GM21423 (cell line): ENCODE measurements around the gene TLE3.
"Not testable (repeated sequence)": the region's sequence is repeated elsewhere in the genome, so short reads cannot be mapped to it uniquely, and the experiment has no call there.

ENCODE experiments used
- ATAC-seq: cut with Tn5 transposase; IDR thresholded peaks from one replicate; pipeline ENCODE4 v1.9.1; 2021; ENCODE audit warnings: mild to moderate bottlenecking, moderate library complexity; ENCODE audit not compliant: unreplicated experiment

The TLE3 gene

GRCh38 chr15:70127288-70127746 lies 29.6 kb upstream of the TLE3 start:
- no peak for ATAC-seq

DNA sequence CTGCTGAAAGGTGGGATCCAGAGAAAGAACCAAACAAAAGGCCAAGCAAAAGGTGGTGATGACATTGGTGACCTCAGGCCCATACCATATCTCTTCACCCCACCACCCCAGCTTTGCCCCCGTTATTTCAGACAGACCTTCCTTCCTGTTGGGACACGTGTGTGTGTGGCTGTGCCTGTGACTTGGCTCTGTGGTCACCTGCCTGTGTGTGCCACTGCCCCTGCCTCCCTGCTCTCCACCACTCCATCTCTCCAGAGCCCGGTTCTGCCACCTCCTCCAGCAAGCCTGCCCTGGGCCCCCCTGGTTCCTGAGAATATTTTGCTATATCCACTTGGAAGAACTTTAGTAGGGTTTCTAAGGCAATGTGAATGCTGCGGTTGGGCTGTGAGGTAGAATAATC lies 28.6 kb upstream of the TLE3 start:
- no peak for ATAC-seq

DNA sequence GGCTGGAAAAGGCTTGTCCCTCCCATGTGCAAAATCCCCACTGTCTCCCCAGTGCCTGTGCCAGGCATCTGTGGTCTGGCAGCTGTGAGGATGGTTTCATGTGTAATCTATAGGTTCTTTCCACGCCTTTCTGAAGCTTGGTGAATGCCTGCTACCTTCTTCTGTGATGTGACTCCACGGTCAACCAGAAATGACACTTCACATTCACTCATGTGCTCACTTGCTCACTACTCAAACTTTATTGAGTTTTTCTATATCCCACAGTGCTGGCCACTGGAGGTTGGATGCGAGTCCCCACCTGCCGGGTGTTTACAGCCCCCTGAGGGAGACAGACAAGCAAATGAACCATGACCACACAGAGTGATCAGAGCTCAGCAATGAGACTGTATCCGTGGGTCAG lies 27.9 kb upstream of the TLE3 start:
- ATAC-seq: no peak

GRCh38 chr15:70121624-70122302 lies 24.0 kb upstream of the TLE3 start:
- ATAC-seq: no peak

DNA sequence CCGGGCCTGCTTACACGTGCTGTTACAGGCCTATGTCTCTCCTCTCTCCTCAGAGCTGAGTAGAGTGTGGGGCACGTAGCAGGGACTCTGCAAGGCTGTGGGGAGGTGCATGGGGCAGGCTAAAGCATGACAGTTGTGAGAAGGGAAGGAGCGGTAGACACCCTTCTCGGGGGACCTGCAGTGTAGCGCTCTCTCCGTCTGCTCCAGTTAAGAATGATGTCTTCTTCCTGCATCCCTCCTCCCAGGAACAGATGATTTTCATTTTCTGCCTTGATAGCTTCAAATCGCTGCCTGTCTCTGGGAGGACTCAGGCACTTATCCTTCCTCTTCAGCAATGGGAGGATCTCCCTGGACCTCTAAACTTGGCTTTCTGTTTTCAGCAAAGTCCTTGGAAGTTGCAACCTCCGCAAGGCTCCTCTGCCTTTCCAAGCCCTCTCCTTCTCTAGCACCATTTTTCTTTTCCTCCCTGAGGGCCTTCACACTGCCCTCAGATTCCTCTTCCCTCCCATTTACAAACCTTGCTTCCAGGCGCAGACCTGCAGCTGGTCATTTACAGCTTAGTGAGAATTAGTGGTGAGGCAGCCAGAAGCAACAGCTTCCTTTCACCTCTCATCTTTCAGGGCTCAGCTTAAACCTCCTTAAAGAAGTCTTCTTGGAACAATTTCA lies 23.4 kb upstream of the TLE3 start:
- ATAC-seq: no peak

GRCh38 chr15:70119911-70120508 lies 22.3 kb upstream of the TLE3 start:
- no peak for ATAC-seq

GRCh38 chr15:70118599-70118998 lies 20.9 kb upstream of the TLE3 start:
- no peak for ATAC-seq

GRCh38 chr15:70116317-70116716 lies 18.6 kb upstream of the TLE3 start:
- no peak for ATAC-seq

GRCh38 chr15:70114221-70114620 lies 16.5 kb upstream of the TLE3 start:
- ATAC-seq: no peak

GRCh38 chr15:70113304-70113700 lies 15.6 kb upstream of the TLE3 start:
- ATAC-seq: no peak

DNA sequence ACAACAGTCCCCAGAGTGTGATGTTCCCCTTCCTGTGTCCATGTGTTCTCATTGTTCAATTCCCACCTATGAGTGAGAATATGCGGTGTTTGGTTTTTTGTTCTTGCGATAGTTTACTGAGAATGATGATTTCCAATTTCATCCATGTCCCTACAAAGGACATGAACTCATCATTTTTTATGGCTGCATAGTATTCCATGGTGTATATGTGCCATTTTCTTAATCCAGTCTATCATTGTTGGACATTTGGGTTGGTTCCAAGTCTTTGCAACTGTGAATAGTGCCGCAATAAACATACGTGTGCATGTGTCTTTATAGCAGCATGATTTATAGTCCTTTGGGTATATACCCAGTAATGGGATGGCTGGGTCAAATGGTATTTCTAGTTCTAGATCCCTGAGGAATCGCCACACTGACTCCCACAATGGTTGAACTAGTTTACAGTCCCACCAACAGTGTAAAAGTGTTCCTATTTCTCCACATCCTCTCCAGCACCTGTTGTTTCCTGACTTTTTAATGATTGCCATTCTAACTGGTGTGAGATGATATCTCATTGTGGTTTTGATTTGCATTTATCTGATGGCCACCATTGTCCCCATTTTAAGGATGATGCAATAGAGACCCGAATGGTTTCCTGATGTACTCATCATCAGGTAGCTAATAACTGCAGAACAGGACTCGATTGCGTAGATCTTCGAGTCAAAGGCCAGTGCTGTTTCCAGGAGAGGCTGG lies 15.0 kb upstream of the TLE3 start:
- not testable (repeated sequence) for ATAC-seq

DNA sequence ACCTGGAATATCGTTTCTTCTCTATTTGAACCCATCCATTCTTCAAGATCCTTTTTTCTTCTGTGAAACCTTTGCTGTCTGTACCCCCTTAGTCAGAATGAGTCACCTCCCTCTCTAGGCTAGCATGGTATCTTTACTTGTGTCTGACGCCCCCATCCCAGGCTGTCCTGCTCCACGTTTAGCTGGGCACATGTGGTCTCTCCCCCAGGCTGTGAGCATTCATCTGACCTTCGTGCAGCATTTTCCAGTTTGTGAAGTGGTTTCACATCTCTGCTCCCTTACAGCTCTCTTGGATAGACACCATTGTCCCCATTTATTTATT lies 14.3 kb upstream of the TLE3 start:
- ATAC-seq: no peak

- no peak for ATAC-seq
These were observed 13.7 kb upstream of the TLE3 start for GRCh38 chr15:70111203-70112073.

GRCh38 chr15:70109978-70110377 lies 12.3 kb upstream of the TLE3 start:
- no peak for ATAC-seq

DNA sequence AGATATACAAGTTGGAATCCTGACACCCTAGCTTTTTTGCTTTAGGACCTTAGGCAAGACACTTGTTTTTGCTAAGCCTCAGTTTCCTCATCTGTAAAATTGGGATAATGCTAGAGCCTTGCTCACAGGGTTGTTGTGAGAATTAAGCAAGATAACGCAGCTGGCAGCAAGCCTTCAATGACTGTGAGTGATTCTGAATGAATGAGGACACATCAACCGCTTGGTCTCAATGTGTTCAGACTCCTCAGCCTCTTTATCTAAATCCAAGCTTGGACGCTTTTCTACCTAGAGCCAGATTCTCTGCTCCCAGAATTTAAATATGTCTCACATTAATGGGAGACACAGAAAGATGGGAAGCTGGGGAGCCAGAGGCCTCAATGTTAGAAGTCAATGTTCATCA lies 11.8 kb upstream of the TLE3 start:
- no peak for ATAC-seq

DNA sequence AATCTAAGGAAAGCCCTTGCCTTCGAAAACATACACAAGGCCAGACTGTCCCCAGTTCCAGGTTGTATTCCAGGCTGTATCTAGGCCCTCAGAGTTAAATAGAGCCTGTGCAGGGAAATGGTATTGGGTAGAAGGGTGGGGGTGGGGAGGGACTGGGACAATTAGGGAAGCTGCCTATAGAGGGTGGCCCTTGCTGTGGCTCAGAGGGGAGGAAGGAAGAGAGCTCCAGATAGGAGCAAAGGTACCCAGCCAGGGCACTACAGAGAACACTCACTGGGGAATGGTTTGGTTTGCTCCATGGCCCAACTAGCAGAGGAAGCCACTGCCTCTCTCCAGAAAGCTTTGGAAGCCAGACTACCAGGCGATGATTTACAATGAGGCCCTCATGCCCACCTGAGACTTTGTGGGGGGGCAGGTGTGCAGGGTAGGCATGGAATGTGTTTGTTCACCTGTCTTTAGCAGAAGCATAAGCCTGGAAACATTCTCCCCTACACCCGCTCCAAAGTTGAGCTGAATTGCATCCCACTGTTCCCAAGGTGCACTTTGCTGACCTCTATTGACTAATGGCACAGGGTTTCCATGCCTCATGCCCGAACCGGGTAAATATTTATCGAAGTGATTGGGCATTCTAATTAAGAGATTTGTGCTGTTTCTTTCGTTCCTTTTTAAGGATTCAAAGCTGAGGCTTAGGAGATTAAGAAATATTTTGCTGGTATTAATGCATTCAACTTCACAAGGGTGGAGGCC lies 6.3 kb upstream of the TLE3 start:
- no peak for ATAC-seq

- ATAC-seq: no peak
These were observed 5.1 kb upstream of the TLE3 start for GRCh38 chr15:70102827-70103226.

GRCh38 chr15:70101459-70102113 lies 3.9 kb upstream of the TLE3 start:
- no peak for ATAC-seq

GRCh38 chr15:70100474-70101341 lies 3.0 kb upstream of the TLE3 start:
- no peak for ATAC-seq
